Fibroblast of villous mesenchyme (primary cell): ENCODE data around the gene ING3. TPM values are rescaled to one million over a fixed set of nuclear protein-coding genes. Genes with fewer than 3 reads are reported as not detected.

ENCODE experiments used
- DNase-seq: peaks from one replicate; pipeline ENCODE4 v3.0.0-alpha.2; 2010; ENCODE audit warnings: low read depth
- H3K4me3 ChIP-seq: 2 replicates; pipeline ENCODE4 v1.5.1; 2011; ENCODE audit warnings: low read depth, mild to moderate bottlenecking, low read length
- total RNA-seq: library from RNA; depleted of rRNA; stranded (reverse); fragments of >200 nt; gene quantifications from 2 replicates; pipeline ENCODE4 v1.2.3, GENCODE V29; 2012
- TF ChIP-seq, protein P1 (sequence below): IDR thresholded peaks from 2 replicates; pipeline ENCODE4 v1.5.1; 2012; ENCODE audit warnings: low read depth, mild to moderate bottlenecking, low read length; ENCODE audit not compliant: insufficient read depth

ING3 gene
- total RNA-seq, 1 donor = 21.2 TPM

DNA sequence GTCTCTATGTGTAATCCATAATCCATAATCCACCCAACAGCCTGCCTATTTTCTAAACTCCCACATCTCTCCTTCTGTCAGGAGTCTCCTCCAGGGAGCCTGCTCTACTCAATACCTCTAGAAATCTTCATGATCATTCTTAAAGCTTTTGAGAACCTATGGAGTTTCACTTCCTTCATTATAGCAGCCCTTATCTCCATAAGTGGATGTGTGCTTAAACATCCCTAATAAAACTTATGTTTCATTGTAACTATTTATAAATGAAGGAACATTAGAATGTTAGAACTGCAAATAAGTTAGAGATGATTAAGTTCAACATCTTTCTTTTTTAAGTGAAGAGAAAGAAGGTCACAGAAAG, 46.4 kb downstream of the ING3 start:
- DNase-seq = no peak
- TF ChIP-seq, protein P1, sequence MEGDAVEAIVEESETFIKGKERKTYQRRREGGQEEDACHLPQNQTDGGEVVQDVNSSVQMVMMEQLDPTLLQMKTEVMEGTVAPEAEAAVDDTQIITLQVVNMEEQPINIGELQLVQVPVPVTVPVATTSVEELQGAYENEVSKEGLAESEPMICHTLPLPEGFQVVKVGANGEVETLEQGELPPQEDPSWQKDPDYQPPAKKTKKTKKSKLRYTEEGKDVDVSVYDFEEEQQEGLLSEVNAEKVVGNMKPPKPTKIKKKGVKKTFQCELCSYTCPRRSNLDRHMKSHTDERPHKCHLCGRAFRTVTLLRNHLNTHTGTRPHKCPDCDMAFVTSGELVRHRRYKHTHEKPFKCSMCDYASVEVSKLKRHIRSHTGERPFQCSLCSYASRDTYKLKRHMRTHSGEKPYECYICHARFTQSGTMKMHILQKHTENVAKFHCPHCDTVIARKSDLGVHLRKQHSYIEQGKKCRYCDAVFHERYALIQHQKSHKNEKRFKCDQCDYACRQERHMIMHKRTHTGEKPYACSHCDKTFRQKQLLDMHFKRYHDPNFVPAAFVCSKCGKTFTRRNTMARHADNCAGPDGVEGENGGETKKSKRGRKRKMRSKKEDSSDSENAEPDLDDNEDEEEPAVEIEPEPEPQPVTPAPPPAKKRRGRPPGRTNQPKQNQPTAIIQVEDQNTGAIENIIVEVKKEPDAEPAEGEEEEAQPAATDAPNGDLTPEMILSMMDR = no peak
- no peak overlapping the region for H3K4me3 ChIP-seq

DNA sequence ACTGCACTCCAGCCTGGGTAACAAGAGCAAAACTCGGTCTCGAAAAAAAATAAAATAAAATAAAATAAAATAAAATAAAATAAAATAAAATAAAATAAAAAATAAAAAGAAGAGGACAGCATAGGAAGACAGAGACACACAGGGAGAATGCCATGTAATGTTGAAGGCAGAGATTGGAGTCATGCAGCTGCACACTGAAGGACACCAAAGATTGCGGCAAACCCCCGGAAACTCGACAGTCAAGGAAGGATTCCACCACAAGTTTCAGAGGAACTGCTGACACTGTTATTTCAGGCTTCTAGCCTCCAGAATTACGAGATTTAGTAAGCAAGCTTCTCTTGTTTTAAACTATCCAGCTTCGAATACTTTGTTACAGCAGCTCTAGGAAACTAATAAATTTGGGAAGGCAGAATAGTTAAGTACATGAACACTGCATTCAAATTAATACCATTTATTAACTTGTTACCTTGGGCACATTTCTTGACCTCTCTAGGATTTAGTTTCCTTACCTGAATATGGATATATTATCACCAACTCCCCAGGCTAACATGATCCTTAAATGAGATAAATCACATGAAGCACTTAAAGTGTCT, 47.4 kb downstream of the ING3 start:
- TF ChIP-seq, protein P1 = no peak
- no peak for DNase-seq
- H3K4me3 ChIP-seq = no peak overlapping the region

DNA sequence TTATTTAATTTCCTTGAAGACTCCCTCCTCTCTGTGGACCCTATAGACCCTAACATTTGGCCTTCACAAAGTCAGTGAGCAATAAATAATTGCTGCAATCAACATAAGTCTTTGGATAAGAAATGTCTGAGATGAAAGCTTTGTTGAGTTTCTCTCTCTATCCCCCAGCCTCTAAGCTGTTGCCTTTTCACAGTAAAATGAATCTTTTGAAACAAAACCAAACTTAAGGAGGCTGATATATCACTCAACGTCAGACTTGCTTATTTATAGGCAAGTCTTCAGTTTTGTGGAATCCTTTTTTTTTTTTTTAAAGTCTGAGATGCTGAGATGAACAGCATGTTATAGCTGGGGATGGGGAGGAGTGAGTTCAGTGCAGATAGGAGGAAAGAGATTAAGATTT, 47.9 kb downstream of the ING3 start:
- no peak overlapping the region for H3K4me3 ChIP-seq
- TF ChIP-seq, protein P1 = no peak
- DNase-seq = no peak

- DNase-seq = no peak
- TF ChIP-seq, protein P1 = no peak
Observed at GRCh38 chr7:120998996-120999565, 48.5 kb downstream of the ING3 start.

DNA sequence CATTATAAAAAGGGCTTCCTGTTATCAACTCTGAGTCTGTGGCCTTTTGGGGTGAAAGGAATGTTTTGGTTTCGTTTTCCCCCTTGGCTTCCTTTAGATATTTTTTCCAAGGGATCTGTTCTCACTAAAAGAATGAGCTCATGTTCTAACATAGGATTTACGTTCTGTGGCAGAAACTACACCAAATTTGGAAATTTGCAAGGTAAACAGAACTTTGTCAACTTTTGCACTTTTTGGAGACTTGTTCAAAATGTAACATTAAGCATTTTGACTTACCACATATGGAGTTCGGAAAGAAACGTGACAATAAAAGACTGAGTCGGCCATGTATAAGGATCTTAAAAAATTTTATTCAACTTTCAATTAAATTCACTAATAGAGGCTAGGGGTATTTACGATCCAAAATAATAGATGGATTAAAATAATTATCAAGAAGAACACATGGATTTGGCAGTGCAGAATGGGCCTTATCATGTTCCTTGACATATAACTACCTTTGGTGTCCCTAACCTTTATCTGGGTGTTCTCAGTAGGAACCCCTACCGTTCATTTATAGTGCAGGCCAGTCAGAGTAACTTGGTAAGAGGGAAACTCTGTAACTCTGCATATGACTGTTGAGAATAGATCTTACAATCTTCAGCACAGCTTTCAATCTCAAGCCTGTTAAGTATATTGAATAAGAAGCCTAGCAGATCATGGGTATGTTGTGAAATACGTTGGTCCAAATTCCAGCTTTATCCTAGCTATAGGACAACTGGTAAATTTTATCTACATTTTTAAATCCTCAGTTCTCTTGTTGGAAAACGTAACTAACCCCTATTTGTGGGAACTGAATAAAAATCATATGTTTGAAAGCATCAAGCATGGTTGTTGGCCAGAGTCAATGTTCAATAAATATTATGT, 49.8 kb downstream of the ING3 start:
- DNase-seq = peak; percentile 86
- TF ChIP-seq, protein P1 = no peak
- peak overlapping the region; percentile 36 for H3K4me3 ChIP-seq

More at GRCh38 chr7:120998996-120999565, 48.5 kb downstream of the ING3 start:
- H3K4me3 ChIP-seq = no peak overlapping the region

GRCh38 chr7:121001234-121001906, 50.8 kb downstream of the ING3 start:
- no peak overlapping the region for H3K4me3 ChIP-seq
- DNase-seq = no peak
- TF ChIP-seq, protein P1 = no peak
